HG03565 (cell line): Measurements from ENCODE around the gene NUDT6.
A peak's percentile ranks its signal among the peaks of the same experiment; 100 is the strongest.

ENCODE experiments used
- ATAC-seq: cut with Tn5 transposase; IDR thresholded peaks from one replicate; pipeline ENCODE4 v1.9.1; 2021; ENCODE audit warnings: mild to moderate bottlenecking, moderate library complexity; ENCODE audit not compliant: unreplicated experiment

The NUDT6 gene

DNA sequence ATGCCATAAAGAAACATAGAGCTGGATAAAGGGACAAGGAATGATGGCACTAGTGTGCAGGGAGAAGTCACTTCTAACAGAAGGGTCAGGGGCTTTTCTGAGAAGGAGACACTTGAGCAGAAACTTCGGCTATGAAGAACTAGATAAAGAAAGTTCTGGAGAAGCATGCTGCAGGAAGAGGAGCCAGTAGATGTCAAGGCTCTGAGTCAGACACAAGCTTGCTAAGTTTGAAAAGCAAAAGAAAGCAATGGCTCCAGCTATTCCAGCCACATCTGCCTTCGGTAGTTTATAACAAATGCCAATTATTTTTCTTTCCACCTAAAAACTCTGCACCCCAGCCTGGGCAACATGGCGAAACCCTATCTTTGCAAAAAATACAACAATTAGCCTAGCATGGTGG is 7.5 kb downstream of the NUDT6 start:
- ATAC-seq: no peak

DNA sequence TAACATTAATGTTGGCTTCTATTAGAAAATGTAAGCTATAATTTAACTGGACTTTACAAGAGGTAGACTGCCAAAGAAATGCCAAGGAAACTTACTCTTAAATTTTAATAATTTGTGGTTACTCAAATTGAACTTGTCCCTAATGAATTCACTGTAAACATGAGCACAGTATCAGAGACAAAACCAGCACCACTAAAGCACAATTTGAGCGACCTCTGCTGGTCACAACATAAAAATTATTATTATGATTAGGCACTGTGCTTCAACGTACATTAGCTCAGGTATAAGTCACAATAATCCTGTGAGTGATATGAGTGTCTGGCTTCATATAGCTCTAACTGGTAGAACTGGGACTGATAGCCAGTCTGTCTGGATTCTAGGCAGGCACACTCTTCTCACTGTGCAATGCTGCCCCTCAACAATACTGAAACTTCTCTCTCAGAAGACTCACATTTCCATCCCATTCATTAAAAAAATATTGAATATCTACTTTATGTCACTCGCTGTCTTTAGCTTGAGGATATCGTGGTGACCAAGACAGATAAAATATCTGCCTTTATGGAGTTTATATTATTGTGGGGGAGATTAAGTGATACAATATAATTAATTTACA is 8.0 kb downstream of the NUDT6 start:
- peak; percentile 91 for ATAC-seq

DNA sequence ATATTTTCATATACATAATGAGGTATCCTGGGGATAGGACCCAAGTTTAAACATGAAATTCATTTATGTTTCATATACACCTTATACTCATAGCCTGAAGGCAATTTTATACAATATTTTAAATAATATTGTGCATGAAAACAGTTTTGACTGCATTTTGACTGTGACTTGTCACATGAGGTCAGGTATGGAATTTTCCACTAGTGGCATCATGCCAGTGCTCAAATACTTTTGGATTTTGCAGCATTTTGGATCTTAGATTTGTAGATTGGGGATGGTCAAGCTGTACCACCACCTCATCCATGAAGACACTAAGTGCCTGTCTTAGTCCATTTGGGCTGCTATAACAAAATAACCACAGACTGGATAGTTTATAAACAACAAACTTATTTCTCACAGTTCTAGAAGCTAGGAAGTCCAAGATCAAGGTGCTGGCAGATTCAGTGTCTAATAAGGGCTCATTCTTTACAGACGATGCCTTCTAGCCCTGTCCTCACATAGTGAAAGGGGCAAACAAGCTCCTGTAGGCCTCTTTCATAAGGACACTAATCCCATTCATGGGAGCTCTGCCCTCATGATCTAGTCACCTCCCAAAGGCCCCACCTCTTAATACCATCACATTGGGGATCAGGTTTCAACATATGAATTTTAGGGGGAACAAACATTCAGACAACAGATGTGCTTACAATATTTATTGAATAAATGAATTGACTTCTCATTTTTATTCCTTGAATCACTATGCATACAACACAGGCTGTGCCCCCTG is 9.4 kb downstream of the NUDT6 start:
- no peak for ATAC-seq

DNA sequence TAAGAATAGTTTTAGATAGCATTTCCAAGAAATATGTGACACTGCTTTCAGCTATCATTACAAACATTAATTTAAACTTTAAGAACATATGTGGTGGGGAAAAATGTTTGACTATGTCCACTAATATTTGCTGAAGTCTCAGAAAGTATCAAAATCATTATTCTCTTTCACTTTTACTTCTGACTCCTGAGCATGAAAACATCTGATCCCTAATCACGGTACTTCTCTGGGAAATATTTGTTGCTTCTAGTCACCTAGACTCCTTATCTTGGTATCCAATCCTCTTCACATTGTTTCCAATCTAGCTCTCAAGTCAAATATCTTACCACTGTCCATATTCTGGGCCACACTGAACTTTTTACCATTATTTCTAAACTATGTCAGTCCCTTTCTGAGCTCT is 10.8 kb downstream of the NUDT6 start:
- ATAC-seq: no peak

DNA sequence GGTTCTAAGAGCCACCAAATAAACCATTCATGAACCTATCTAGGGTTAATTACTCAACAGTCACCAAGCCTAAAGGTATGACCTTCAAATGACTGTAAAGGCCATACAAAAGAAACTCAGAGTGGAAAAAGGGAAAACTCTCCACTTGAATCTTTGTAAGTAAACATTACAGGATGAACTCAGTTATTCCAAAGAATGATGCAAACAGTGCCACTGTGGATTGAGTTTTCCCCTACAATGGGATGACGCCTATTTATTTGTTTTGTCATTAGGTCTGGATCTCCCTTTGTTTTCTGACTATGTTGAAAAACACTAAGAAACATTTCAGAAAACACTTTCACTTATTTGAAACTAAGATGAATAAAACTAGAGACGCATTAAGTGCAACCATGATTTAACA is 12.7 kb downstream of the NUDT6 start:
- ATAC-seq: no peak

DNA sequence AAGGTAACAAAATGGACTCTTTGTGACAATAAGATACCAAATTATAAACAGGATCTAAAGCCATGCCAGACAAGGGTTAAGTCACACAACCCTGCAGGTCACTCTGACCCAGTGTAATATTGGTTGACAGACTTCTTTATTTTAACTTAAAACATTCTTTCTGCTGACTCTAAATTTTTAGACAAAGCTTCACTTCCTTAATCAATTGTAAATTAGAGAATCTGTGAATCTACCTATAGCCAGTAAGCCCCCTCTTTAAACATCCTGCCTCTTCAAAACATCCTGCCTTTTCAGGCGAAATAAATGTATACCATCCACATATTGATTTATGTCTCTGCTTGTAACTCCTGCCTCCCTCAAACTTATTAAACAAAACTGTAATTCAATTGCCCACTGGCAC is 14.2 kb downstream of the NUDT6 start:
- no peak for ATAC-seq

DNA sequence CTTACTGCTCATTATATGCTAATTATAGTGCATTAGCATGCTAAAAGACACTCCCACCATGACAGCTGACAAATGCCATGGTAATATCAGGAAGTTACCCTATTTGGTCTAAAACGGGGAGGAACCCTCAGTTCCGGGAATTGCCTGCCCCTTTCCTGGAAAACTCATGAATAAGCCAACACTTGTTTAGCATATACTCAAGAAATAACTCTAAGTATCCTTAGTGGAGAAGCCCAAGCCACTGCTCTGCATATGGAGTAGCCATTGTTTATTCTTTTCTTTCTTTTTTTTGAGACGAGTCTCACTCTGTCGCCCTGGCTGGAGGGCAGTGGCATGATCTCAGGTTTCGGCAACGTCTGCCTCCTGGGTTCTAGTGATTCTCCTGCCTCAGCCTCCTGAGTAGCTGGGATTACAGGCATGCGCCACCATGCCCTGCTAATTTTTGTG is 15.5 kb downstream of the NUDT6 start:
- ATAC-seq: no peak

DNA sequence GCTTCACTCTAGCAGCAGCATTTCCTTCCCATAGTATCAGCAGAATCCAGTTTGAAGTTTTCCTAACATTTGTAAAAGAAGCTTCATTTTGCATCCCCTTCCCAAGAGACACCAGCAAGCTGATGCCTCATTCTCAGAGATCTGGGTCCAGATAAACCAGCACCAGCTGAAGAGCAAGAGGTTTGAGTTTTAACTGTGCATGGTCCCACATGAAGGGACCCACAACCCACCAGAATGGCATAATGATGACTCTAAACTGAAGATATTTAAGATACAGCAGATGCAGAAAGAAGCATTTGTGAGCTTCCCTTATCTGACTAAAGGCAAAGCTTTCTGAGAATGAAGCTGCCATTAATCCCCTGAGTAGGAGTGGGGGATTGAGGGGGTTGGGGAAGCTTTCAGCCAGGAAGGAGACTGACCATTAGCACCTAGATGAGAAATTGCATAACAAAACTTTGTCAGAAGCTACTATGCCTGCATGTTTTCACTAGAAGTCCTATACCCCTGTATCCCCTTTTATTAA is 18.6 kb downstream of the NUDT6 start:
- no peak for ATAC-seq

DNA sequence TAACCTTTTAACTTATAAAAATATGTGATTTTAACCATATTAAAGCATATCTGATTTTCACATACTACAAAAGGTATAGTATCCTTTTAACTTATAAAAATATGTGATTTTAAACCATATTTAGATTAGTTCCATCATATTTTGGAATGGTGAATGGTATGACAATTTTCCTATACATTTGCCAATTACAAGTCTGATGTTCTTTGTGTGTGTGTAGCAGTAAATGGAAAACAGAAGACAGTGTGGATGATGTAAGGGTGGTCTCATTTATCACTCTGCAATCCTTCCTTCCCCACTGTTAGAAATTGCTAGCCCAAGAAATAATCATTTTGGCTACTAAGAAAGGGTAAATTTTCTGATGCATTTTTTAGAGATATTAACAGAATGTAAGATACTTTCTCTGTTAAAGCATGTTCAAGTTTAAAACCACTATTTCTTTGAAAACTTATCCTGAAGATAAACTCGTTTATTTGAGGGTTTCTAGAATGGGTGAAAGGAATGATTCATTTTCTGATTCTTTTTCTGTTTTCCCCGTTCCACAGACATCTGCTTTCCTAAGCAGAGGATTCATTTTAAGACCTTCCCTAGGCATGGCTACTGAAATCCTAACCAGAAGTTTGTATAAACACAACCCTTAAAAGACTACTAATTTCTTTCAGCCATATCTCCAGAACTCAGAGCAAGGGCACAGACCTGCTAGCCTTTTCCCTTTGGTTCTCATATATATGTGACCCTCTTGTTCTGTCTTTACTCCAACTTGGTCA is 21.0 kb downstream of the NUDT6 start:
- no peak for ATAC-seq

DNA sequence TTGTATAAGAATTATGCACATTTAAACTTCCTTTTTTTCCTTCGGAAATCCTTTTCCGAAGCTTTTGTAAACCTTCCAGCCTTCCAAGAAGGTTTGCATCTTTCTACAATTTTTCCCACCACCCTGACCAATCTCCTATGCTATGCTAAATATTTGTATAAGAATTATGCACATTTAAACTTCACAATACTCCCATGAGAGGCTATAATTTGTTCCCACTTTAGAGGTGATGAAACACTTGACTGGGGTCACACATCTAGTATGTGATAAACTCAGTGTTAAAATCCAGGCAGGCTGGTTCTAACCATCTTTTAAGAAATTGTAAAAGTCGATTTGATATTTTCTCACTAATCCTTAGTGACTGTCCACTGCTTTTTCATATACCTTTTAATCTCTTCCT is 22.1 kb downstream of the NUDT6 start:
- no peak for ATAC-seq

DNA sequence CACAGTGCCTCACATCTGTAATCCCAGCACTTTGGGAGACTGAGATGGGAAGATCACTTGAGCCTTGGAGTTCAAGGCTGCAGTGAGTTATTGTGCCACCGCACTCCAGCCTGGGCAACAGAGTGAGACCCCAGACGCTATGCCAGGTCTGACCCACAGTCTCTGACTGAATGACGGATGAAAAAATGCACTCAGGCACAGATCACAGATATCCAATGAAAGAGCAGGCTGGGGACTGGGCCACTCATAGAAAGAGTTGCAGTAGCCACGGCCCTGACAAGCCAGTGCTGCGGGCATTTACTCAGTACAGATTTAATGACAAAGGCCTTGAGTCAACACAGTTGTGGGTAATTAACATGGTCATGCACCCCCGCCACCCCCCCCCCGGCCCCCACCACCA is 22.7 kb downstream of the NUDT6 start:
- ATAC-seq: no peak

DNA sequence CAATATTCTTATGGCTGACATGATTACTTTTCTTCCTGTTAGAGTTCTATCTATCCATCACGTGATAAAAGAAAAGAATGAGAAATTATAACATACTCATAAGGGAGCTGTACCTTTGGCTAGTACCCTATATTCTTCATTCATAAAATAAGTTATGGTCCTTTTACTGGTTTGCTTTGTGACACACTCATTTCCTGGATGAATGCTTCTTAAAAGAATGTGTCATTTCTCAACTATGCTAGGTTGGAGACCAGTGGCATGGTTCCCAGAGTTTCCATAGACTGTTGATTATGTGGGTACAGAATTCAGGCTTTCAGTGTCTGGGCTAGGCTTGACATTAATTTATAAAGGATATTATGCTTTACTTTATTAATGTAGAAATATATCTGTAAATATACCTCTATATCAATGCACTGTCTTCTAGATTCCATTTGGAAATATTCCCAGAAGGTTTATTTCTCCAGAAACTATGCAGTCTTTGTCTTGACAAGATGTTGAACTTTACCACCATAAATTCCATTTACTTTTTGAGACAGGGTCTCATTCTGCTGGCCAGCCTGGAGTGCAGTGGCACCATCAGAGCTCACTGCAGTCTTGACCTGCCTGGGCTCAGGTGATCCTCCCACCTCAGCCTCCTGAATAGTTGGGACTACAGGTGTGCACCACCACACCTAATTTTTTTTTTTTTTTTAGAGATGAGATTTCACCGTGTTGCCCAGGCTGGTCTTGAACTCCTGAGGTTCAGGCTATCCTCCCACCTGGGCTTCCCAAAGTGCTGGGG is 23.8 kb downstream of the NUDT6 start:
- no peak for ATAC-seq

DNA sequence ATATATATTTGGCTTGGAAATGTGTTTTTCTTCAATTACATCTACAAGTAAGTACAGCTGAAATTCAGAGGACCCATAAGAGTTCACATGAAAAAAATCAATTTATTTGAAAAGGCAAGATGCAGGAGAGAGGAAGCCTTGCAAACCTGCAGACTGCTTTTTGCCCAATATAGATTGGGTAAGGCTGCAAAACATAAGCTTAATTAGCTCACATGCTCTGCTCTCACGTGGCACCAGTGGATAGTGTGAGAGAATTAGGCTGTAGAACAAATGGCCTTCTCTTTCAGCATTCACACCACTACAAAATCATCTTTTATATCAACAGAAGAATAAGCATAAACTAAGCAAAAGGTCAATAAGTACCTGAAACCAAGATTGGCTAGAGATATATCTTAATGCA is 26.1 kb downstream of the NUDT6 start:
- ATAC-seq: no peak

DNA sequence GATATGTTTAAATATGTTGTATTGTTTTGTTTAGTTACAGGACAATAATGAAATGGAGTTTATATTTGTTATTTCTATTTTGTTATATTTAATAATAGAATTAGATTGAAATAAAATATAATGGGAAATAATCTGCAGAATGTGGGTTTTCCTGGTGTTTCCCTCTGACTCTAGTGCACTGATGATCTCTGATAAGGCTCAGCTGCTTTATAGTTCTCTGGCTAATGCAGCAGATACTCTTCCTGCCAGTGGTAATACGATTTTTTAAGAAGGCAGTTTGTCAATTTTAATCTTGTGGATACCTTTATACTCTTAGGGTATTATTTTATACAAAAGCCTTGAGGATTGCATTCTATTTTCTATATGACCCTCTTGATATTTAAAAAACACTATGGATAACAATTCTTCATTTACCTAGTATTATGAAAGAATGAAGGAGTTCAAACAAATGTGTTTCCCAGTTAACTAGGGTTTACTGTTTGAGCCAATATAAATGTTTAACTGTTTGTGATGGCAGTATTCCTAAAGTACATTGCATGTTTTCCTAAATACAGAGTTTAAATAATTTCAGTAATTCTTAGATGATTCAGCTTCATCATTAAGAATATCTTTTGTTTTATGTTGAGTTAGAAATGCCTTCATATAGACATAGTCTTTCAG is 26.9 kb downstream of the NUDT6 start:
- no peak for ATAC-seq

DNA sequence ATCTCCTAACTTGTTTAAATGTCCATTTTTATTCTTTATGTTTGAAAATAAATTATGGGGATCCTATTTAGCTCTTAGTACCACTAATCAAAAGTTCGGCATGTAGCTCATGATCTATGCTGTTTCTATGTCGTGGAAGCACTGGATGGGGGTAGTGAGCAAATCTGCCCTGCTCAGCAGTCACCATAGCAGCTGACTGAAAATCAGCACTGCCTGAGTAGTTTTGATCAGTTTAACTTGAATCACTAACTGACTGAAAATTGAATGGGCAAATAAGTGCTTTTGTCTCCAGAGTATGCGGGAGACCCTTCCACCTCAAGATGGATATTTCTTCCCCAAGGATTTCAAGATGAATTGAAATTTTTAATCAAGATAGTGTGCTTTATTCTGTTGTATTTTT is 27.6 kb downstream of the NUDT6 start:
- ATAC-seq: no peak

DNA sequence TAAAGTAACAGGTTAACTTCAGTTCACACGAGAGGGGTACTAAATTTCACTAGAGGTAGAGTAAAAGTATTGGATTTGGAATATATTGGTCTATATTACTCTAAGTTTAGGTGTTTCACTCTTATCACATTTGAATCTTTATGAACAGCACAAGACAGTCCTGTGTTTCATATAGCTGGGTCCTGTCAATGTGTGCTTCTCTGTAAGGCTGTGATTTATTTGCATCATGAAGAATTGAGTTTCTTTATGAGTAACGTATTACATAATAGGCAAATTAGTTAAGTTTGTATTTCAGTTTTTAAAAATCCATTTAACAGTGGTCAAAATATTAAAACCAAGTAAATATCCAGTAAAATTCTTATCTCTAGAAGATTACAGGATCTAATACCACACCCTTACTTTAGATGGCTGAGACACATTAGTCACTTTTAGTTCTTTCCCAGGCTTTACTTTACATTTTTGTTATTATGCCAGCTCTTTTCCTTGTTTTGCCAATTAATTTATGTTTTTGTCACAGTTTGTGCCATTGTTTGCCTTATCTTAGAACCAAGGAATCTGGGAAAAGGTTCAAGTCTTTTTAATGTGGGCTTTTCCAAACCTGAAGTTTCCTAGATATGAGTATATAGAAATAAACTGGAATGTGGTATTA is 32.1 kb downstream of the NUDT6 start:
- ATAC-seq: peak; percentile 66

DNA sequence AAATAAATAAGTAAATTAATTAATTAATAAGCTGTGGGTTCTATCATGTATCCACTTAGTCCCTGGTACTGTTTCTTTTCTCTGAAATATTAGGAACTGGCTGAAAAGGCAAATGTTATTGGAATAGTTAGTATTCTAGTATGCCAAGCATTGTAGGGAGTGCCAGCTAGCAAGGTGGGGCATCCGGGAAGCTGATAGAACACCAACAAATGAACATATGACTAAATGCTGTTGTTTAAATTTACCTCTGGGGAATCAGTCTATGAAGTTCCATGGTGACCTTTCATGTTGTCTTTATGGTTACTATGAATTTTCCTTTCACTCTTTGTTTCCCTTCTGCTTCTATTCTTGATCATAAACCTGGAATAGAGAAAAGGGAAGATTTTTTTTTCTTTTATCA is 32.7 kb downstream of the NUDT6 start:
- no peak for ATAC-seq

DNA sequence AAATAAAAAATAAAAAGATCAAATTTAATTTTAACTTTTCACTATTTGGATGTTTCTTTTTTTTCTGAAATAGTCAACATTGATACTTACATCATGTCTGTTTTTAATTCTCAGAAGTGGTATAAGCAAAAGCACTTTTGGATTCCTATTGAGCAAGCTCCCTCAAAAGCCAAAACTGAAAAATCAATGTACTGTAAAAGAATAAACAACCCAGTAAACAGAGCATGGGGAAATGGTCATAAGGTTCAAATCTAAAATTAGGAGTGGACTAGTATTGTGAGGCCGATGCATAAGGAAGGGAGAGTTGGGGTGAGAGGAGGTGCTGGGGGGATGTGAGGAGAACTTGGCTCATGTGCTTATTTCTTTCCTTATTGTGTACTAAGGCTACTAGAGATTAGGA is 37.9 kb downstream of the NUDT6 start:
- ATAC-seq: no peak

DNA sequence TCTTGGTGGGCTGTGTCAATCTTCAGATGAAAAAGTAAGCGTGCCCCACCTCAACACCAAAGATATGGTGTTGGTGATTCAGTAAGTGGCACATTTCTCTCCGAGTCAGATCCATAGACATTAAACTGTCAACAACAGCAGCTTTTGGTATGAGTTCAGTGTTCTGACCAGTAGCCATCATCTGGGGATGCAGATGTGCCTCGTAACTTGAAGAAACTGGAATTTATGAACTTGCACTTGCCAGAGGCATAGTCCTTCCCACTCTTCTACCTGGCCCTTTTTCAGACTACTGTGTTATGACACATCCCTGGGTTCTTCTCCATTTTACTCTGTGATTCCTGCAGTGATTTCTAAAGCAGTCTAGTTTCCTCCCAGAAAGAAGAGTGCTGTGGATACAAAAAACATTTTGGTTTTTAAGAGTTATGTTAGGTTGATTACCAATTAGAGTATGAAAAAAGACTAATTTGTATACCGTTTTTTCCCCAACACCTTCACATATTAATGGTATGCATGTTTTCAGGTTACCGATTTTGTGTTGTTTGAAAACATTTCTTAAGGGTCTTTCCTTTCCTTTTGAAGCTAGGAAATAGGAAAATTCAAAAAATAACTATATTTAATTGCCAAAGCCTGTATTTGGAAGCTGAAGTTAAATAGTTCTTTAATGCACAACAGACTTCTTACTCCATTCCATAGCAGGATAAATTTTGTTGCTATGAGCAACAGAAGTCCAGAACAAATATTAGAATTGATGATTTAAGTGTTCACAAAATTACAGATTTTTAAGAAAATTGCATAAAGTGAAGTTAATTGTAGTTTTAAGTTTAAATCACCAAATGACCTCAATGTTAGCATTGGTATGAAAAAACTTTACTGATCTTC is 39.3 kb downstream of the NUDT6 start:
- no peak for ATAC-seq
